ENCODE measurements around the gene GDPGP1. TPM values are rescaled to one million over a fixed set of nuclear protein-coding genes. Genes with fewer than 3 reads are reported as not detected.

Gene GDPGP1
- total and polyA plus RNA-seq, 10 of the 15 experiments (the other 5 are each of a cell fraction or from before 2014, with no cell fraction given), result 0.68 to 8.9 (median 3.0) TPM

DNA sequence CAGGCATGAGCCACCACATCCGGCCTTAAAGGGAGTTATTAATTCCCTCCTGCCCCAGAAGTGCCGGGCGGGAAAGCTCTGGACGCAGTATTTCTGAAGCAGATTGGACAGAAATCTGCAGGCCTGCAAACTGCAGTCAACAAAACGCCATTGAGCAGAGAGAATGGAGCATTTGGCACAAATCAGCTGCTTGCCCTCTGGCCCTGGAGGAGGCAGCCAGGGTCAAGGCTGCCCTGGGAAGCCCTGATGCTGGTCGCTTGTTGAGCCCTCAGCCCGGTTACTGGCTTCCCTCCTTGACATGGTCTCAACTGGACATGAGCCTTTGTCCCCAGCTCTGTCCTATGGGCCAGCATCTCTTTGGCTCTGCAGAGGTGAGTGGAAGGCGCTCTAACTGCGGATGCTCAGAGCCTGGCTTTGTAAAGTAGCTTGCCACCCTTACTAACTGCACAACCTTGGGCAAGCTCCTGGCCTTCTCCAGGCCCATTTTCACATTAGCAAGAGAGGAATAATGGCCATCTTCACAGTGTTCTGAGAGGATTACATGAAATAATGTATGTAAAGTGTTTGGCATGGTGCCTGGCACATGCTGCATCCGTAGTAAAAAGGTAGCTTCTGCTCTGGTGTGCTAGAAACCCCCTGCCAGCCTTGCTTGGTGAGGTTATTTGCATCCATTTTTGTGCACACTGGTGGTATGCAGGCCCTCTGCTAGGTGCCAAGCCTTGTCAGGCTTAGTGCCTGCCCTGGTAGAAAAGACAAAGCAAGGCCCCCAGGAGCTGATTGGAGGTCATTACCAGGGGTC, 28.8 kb upstream of the GDPGP1 start:
- no peak overlapping the region for H3K4me2 ChIP-seq (ENCODE audit: control insufficient read depth, insufficient read depth)
- POLR2A ChIA-PET, result interaction anchor here (0.8 to 7.0 kb wide), 5 partner anchors 9 to 56 kb away, joined by 3 to 101 read pairs (median 6); partner anchors contain the start of genes CIB1 and GDPGP1
- SMC1A ChIA-PET (ENCODE audit: uncharacterized antibody, unreplicated experiment), result interaction anchor here (0.8 to 2.2 kb wide), 12 partner anchors 9 to 307 kb away, joined by 3 to 13 read pairs (median 4); no protein-coding TSS in a partner anchor
- no peak overlapping the region for H3K27ac ChIP-seq (ENCODE audit: control insufficient read depth, insufficient read depth)
- no TSS peak for BruUV-seq (replicated peaks)
- ATAC-seq, result no peak
- H3K4me3 ChIP-seq, result no peak overlapping the region
- no peaks in the 10 kb centered on the region for H3K9me3 ChIP-seq (replicated peaks; ENCODE audit: control insufficient read depth, insufficient read depth, low read length)
- H3K4me1 ChIP-seq (ENCODE audit: control insufficient read depth, insufficient read depth, low read length), result peaks cover 23% of the 10 kb centered on the region
- H3K27me3 ChIP-seq (replicated peaks in 1 of 2; ENCODE audit: control insufficient read depth in 2 of 2, insufficient read depth in 2 of 2, low read length in 1 of 2), result no peaks in the 10 kb centered on the region
- H3K36me3 ChIP-seq (ENCODE audit: control insufficient read depth in 2 of 2, insufficient read depth in 2 of 2, low read length in 1 of 2), result no peaks in the 10 kb centered on the region; a peak in 2 of 4 replicates
- no peaks in the 10 kb centered on the region; the same call in 1 of the 2 replicates for H4K20me1 ChIP-seq (ENCODE audit: control insufficient read depth, insufficient read depth)
- intact Hi-C loops (cut with micrococcal nuclease; ENCODE audit: unreplicated experiment) (no loop called here), in situ Hi-C loops (cut with MboI) (no loop called here)
- RAD21 ChIA-PET (ENCODE audit: unreplicated experiment), result interaction anchor here (0.7 to 3.7 kb wide), 7 partner anchors 10 to 44 kb away, joined by 3 to 10 read pairs (median 4); partner anchors contain the start of genes CIB1 and GDPGP1
- no peak overlapping the region for H3K9ac ChIP-seq (ENCODE audit: control insufficient read depth, insufficient read depth, low read length)
- no peaks in the 10 kb centered on the region; the same call in 1 of the 2 replicates for H3K79me2 ChIP-seq (ENCODE audit: control insufficient read depth, insufficient read depth, low read length)
- H2AFZ ChIP-seq (ENCODE audit: control insufficient read depth, low read depth, low read length), result no peak overlapping the region
- FAIRE-seq, result no peak
- 81% methylated on average over 10 of the region's 10 CpGs for WGBS (ENCODE audit: insufficient coverage, insufficient replicate concordance, low lambda C conversion rate, missing lambda C conversion rate)
- no peak for DNase-seq (ENCODE audit: low read depth, low spot score)
- CTCF ChIA-PET, result interaction anchor here (0.5 to 2.8 kb wide), 8 partner anchors 12 to 333 kb away, joined by 3 to 11 read pairs (median 3); no protein-coding TSS in a partner anchor
- TF ChIP-seq CREM (IDR thresholded peaks at IDR 0.05; ENCODE audit: low read depth) (no peak), SP1 (IDR thresholded peaks at IDR 0.05; ENCODE audit: low read depth, low read length) (no peak), NKRF (conservative IDR thresholded peaks at IDR 0.05) (no peak), FOS (IDR thresholded peaks at IDR 0.05; ENCODE audit: borderline replicate concordance, extremely low read depth, insufficient read length) (no peak), PBX3 (IDR thresholded peaks at IDR 0.05; ENCODE audit: insufficient replicate concordance, low read depth, low read length) (no peak), NFIC (IDR thresholded peaks at IDR 0.05; ENCODE audit: low read depth, low read length) (no peak), PAX5 (IDR thresholded peaks at IDR 0.05; ENCODE audit: borderline replicate concordance, low read depth, low read length) (no peak), SMAD5 (IDR thresholded peaks at IDR 0.05; ENCODE audit: low read depth) (no peak), TAF1 (IDR thresholded peaks at IDR 0.05; ENCODE audit: borderline replicate concordance, low read depth, low read length) (no peak), DPF2 (IDR thresholded peaks at IDR 0.05) (no peak), NFYB (IDR thresholded peaks at IDR 0.05; ENCODE audit: insufficient read depth, low read depth, low read length) (no peak), ETV6 (conservative IDR thresholded peaks at IDR 0.05 in 1 of 2, IDR thresholded peaks at IDR 0.05 in 1 of 2; ENCODE audit: borderline replicate concordance in 1 of 2, low read depth in 1 of 2) (no peak), GATAD2B (conservative IDR thresholded peaks at IDR 0.05; ENCODE audit: low read depth) (no peak), KDM1A (IDR thresholded peaks at IDR 0.05; ENCODE audit: borderline replicate concordance) (no peak), ZNF24 (IDR thresholded peaks at IDR 0.05) (no peak)
- TF ChIP-seq, protein P1, sequence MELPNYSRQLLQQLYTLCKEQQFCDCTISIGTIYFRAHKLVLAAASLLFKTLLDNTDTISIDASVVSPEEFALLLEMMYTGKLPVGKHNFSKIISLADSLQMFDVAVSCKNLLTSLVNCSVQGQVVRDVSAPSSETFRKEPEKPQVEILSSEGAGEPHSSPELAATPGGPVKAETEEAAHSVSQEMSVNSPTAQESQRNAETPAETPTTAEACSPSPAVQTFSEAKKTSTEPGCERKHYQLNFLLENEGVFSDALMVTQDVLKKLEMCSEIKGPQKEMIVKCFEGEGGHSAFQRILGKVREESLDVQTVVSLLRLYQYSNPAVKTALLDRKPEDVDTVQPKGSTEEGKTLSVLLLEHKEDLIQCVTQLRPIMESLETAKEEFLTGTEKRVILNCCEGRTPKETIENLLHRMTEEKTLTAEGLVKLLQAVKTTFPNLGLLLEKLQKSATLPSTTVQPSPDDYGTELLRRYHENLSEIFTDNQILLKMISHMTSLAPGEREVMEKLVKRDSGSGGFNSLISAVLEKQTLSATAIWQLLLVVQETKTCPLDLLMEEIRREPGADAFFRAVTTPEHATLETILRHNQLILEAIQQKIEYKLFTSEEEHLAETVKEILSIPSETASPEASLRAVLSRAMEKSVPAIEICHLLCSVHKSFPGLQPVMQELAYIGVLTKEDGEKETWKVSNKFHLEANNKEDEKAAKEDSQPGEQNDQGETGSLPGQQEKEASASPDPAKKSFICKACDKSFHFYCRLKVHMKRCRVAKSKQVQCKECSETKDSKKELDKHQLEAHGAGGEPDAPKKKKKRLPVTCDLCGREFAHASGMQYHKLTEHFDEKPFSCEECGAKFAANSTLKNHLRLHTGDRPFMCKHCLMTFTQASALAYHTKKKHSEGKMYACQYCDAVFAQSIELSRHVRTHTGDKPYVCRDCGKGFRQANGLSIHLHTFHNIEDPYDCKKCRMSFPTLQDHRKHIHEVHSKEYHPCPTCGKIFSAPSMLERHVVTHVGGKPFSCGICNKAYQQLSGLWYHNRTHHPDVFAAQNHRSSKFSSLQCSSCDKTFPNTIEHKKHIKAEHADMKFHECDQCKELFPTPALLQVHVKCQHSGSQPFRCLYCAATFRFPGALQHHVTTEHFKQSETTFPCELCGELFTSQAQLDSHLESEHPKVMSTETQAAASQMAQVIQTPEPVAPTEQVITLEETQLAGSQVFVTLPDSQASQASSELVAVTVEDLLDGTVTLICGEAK (IDR thresholded peaks at IDR 0.05; ENCODE audit: borderline replicate concordance), result no peak
